ENCODE results near the gene MRC2. TPM values are rescaled to one million over a fixed set of nuclear protein-coding genes. Genes with fewer than 3 reads are reported as not detected.
A peak's percentile ranks its signal among the peaks of the same experiment; 100 is the strongest.

The MRC2 gene
- polyA plus RNA-seq, 1 of the 3 experiments (the other 2 are of a cell fraction): 213 TPM

GRCh38 chr17:62704381-62704971 lies 77.0 kb downstream of the MRC2 start (continued):
- TF ChIP-seq CTCF (IDR thresholded peaks at IDR 0.05) (no peak), EP300 (IDR thresholded peaks at IDR 0.05; ENCODE audit: borderline replicate concordance in 1 of 2, low read depth in 1 of 2, low read length in 1 of 2) (peak in 1 of 2 experiments; percentile 5; a peak in 1 of 4 replicates), FOSL2 (IDR thresholded peaks at IDR 0.05; ENCODE audit: borderline replicate concordance, low read depth) (no peak), FOXM1 (IDR thresholded peaks at IDR 0.05; ENCODE audit: low read depth) (no peak)

- ChIA-PET POLR2A (interaction anchor here (0.5 to 1.5 kb wide), 2 partner anchors 152 to 263 kb away, joined by 3 read pairs; no protein-coding TSS in a partner anchor), CTCF (interaction anchor here (0.9 to 6.3 kb wide), 16 partner anchors 10 to 720 kb away, joined by 3 to 61 read pairs (median 4); partner anchors contain the start of gene TANC2)
- Histone ChIP-seq H3F3A (replicated peaks; ENCODE audit: insufficient read depth) (peaks cover 11% of the 10 kb centered on the region), H3K4me3 (ENCODE audit: low read depth in 2 of 2, low read length in 1 of 2) (peak overlapping the region; percentile 67 to 73), H3K27me3 (ENCODE audit: insufficient read depth) (no peaks in the 10 kb centered on the region), H3K79me2 (ENCODE audit: insufficient read depth) (peaks cover 10% of the 10 kb centered on the region; the same call in 1 of the 2 replicates), H3K27ac (ENCODE audit: low read depth in 2 of 2, low read length in 1 of 2) (peak overlapping the region in 1 of 2 experiments; percentile 69; a peak in 2 of 4 replicates), H3K4me2 (peak overlapping the region; percentile 93), H4K20me1 (ENCODE audit: insufficient read depth) (no peaks in the 10 kb centered on the region), H2AFZ (ENCODE audit: low read depth) (peak overlapping the region; percentile 78; the same call in 1 of the 2 replicates), H3K9me3 (peaks cover 5% of the 10 kb centered on the region), H3K9me2 (no peaks in the 10 kb centered on the region), H3K4me1 (ENCODE audit: control insufficient read depth in 1 of 2, insufficient read depth in 2 of 2, low read depth in 1 of 2, low read length in 1 of 2) (peaks cover 15 to 29% of the 10 kb centered on the region in 2 experiments; a peak in 3 of 4 replicates), H3K36me3 (replicated peaks in 1 of 2; ENCODE audit: control insufficient read depth in 1 of 2, insufficient read depth in 2 of 2, low read length in 1 of 2) (no peaks in the 10 kb centered on the region), H3K9ac (peak overlapping the region; percentile 95)
- DNase-seq: no peak
- 71% methylated on average over 11 of the region's 11 CpGs for WGBS (ENCODE audit: low lambda C conversion rate)
- TF ChIP-seq TCF12 (IDR thresholded peaks at IDR 0.05) (no peak), ELF1 (IDR thresholded peaks at IDR 0.05) (no peak), REST (IDR thresholded peaks at IDR 0.05; ENCODE audit: low read depth, low read length) (no peak), EZH2phosphoT487 (IDR thresholded peaks at IDR 0.05; ENCODE audit: borderline replicate concordance, low read depth) (no peak), JUND (IDR thresholded peaks at IDR 0.05) (no peak), GATA2 (CRISPR knock-in tag; IDR thresholded peaks at IDR 0.05) (no peak), RFX5 (IDR thresholded peaks at IDR 0.05; ENCODE audit: low read length) (no peak), USF1 (IDR thresholded peaks at IDR 0.05; ENCODE audit: borderline replicate concordance, low read depth) (no peak), FOXJ3 (CRISPR knock-in tag; IDR thresholded peaks at IDR 0.05) (no peak), CTCF (IDR thresholded peaks at IDR 0.05) (peak; percentile 14; the same call in 1 of the 2 replicates), MAX (IDR thresholded peaks at IDR 0.05; ENCODE audit: low read depth) (no peak), MEF2A (IDR thresholded peaks at IDR 0.05; ENCODE audit: borderline replicate concordance, low read depth) (no peak), GABPA (IDR thresholded peaks at IDR 0.05; ENCODE audit: low read depth) (0 out of 2 replicates have a peak, but pooled peaks have one; percentile 9), TAF1 (IDR thresholded peaks at IDR 0.05; ENCODE audit: borderline replicate concordance, low read depth, low read length) (no peak), SMC3 (IDR thresholded peaks at IDR 0.05; ENCODE audit: low read depth, low read length) (no peak), EP300 (IDR thresholded peaks at IDR 0.05; ENCODE audit: borderline replicate concordance in 1 of 2, low read depth in 1 of 2, low read length in 1 of 2) (0 out of 4 replicates have a peak, but pooled peaks of 1 of the 2 experiments have one; percentile 3), CHD2 (IDR thresholded peaks at IDR 0.05; ENCODE audit: low read length, partially characterized antibody) (no peak), SIN3A (IDR thresholded peaks at IDR 0.05; ENCODE audit: borderline replicate concordance, low read depth, low read length) (no peak), FOXM1 (IDR thresholded peaks at IDR 0.05; ENCODE audit: low read depth) (no peak)
Measured at GRCh38 chr17:62705156-62705777, 77.8 kb downstream of the MRC2 start.

Measured in SK-N-SH (cell line).